ENCODE data around the gene OR51D1. TPM values are rescaled to one million over a fixed set of nuclear protein-coding genes. Genes with fewer than 3 reads are reported as not detected.

OR51D1 gene
- total and polyA plus RNA-seq, 10 donors: not detected

DNA sequence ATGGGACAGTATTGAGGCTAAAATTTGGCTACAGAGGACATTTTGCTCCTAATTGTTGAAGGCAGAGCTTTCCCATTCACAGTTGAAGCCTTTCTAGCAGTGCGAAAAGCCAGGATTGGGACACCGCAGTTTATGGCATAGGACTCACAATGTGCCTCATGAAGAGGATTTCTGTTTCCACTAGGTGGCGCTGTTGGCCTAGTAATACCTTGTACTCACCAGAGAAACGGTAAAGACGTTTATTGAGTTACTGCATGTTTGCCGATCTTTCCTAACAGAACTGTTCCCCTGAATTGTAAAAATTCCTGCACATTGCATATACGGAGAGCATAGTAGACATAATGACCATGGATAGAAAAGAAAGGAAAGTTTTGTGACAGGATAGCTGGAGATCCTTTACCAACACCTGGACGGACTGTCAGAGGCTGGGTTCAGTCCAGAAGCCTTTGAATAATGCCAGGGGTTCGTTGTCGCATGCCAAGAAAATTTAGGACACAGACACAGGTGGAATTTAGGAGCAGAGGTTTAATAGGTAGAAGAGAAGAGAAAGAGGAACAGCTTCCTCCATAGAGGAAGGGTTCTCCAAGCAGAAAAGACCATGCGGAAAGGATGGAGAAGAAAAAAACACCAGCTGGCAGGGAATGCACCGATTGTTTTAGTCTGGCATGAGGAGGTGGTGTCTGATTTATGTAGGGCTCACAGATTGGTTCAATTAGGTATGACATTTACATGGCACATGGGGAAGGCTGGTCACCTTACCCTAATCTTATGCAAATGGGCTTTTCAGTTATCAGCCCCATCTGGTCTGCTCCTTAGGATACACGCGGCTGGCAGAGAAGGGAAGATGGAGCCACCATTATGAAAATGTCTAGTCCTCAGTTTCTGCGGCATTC is 10.8 kb upstream of the OR51D1 start:
- DNase-seq: no peak
- intact Hi-C loops (cut with DNase I; ENCODE audit: low total_unique reads): no loop called here
- peaks cover 0 to 22% (median 17%) of the 10 kb centered on the region in 8 donors for H3K9me3 ChIP-seq

DNA sequence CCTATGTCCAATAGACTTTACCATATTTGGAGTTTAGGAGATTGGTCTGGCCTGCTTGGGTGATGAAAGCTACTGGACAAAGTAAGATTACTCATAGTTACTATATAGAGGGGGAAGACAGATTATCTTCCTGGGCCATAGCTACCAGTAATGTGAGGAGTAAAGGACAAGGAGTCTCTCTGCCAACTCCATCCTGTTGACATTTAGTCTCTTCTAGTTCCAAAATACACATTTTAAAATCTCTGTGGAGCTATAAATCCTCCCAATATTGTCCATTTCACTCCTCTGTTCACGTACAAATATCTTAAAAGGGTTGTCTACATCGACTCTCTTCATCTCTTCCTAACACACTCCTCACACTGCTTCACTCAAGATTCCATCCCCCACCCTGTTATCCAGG is 1.1 kb upstream of the OR51D1 start:
- 73 to 79% (median 76%) methylated on average over 2 of the region's 2 CpGs for WGBS, 5 donors
- no peaks in the 10 kb centered on the region for H3K9me3 ChIP-seq
- no peaks in the 10 kb centered on the region for H3K36me3 ChIP-seq
- TF ChIP-seq POLR2AphosphoS5 (IDR thresholded peaks at IDR 0.05): no peak
- TF ChIP-seq, protein P1, sequence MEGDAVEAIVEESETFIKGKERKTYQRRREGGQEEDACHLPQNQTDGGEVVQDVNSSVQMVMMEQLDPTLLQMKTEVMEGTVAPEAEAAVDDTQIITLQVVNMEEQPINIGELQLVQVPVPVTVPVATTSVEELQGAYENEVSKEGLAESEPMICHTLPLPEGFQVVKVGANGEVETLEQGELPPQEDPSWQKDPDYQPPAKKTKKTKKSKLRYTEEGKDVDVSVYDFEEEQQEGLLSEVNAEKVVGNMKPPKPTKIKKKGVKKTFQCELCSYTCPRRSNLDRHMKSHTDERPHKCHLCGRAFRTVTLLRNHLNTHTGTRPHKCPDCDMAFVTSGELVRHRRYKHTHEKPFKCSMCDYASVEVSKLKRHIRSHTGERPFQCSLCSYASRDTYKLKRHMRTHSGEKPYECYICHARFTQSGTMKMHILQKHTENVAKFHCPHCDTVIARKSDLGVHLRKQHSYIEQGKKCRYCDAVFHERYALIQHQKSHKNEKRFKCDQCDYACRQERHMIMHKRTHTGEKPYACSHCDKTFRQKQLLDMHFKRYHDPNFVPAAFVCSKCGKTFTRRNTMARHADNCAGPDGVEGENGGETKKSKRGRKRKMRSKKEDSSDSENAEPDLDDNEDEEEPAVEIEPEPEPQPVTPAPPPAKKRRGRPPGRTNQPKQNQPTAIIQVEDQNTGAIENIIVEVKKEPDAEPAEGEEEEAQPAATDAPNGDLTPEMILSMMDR (IDR thresholded peaks at IDR 0.05 in 8 of 11, conservative IDR thresholded peaks at IDR 0.05 in 3 of 11): no peak
- no peak for DNase-seq
- no peak overlapping the region for H3K27ac ChIP-seq
- no peak overlapping the region for H3K4me3 ChIP-seq
- peaks cover 0 to 14% (median 0%) of the 10 kb centered on the region in 7 donors for H3K27me3 ChIP-seq (replicated peaks in 1 of 7)
- H3K4me1 ChIP-seq: peaks cover 0 to 7% (median 1%) of the 10 kb centered on the region in 6 donors
- intact Hi-C loops (cut with DNase I; ENCODE audit: low total_unique reads): no loop called here

More for the DNA sequence above, 10.8 kb upstream of the OR51D1 start:
- peaks cover 0 to 15% (median 0%) of the 10 kb centered on the region in 7 donors for H3K27me3 ChIP-seq (replicated peaks in 1 of 7)
- H3K4me3 ChIP-seq: no peak overlapping the region
- 47 to 57% (median 55%) methylated on average over 15 of the region's 15 CpGs for WGBS, 5 donors
- TF ChIP-seq POLR2AphosphoS5 (IDR thresholded peaks at IDR 0.05): no peak
- TF ChIP-seq, protein P1 (IDR thresholded peaks at IDR 0.05 in 8 of 11, conservative IDR thresholded peaks at IDR 0.05 in 3 of 11): peak in 9 of 11 experiments; percentile 6 to 68 (median 50)
- no peaks in the 10 kb centered on the region for H3K36me3 ChIP-seq
- H3K27ac ChIP-seq: no peak overlapping the region
- H3K4me1 ChIP-seq: no peaks in the 10 kb centered on the region

DNA sequence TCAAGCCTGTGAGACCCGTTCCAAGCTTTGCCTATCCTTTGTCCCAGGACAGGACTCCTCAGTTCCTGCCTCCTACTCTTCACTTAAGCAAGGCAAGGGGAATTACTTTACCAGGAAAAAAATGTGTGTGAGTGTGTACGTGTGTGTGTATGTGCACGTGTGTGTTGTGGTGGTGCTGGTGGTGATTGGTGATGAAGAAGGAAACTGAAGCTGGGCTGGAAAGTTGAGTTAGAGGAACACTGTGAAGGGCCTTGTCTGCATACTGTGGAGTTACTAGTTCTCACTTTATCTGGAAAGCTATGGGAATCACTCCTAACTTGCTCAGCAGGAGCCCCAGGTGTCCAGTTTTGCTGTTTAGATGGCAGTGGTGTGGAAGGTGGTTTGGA is 378 bp downstream of the OR51D1 start:
- intact Hi-C loops (cut with DNase I; ENCODE audit: low total_unique reads): no loop called here
- Histone ChIP-seq H3K36me3 (no peaks in the 10 kb centered on the region), H3K27ac (no peak overlapping the region), H3K27me3 (replicated peaks in 1 of 7) (peaks cover 0 to 19% (median 0%) of the 10 kb centered on the region in 7 donors), H3K9me3 (no peaks in the 10 kb centered on the region), H3K4me3 (no peak overlapping the region), H3K4me1 (peaks cover 0 to 7% (median 1%) of the 10 kb centered on the region in 6 donors)
- TF ChIP-seq, protein P1 (IDR thresholded peaks at IDR 0.05 in 8 of 11, conservative IDR thresholded peaks at IDR 0.05 in 3 of 11): no peak
- TF ChIP-seq POLR2A (IDR thresholded peaks at IDR 0.05) (no peak), POLR2AphosphoS5 (IDR thresholded peaks at IDR 0.05) (no peak)
- WGBS, 5 donors: 76 to 87% (median 79%) methylated on average over 3 of the region's 3 CpGs
- DNase-seq: no peak

DNA sequence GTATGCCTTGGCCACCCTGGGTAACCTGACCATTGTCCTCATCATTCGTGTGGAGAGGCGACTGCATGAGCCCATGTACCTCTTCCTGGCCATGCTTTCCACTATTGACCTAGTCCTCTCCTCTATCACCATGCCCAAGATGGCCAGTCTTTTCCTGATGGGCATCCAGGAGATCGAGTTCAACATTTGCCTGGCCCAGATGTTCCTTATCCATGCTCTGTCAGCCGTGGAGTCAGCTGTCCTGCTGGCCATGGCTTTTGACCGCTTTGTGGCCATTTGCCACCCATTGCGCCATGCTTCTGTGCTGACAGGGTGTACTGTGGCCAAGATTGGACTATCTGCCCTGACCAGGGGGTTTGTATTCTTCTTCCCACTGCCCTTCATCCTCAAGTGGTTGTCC is 2.7 kb downstream of the OR51D1 start:
- WGBS, 5 donors: 86 to 94% (median 88%) methylated on average over 6 of the region's 6 CpGs
- Histone ChIP-seq H3K4me3 (no peak overlapping the region), H3K9me3 (no peaks in the 10 kb centered on the region), H3K4me1 (peaks cover 0 to 7% (median 1%) of the 10 kb centered on the region in 6 donors), H3K36me3 (no peaks in the 10 kb centered on the region), H3K27ac (no peak overlapping the region), H3K27me3 (replicated peaks in 1 of 7) (peaks cover 0 to 31% (median 0%) of the 10 kb centered on the region in 7 donors)
- no peak for DNase-seq
- intact Hi-C loops (cut with DNase I; ENCODE audit: low total_unique reads): loop anchor here (10.0 kb wide), 1 partner anchor 375 kb away; no protein-coding TSS in a partner anchor
- TF ChIP-seq POLR2A (IDR thresholded peaks at IDR 0.05) (no peak), POLR2AphosphoS5 (IDR thresholded peaks at IDR 0.05) (no peak)
- TF ChIP-seq, protein P1 (IDR thresholded peaks at IDR 0.05 in 8 of 11, conservative IDR thresholded peaks at IDR 0.05 in 3 of 11): no peak
